ENCODE results near the gene SIX5.
A peak's percentile ranks its signal among the peaks of the same experiment; 100 is the strongest.
"Not testable (repeated sequence)": the region's sequence is repeated elsewhere in the genome, so short reads cannot be mapped to it uniquely, and the experiment has no call there.

SIX5 gene

GRCh38 chr19:45761714-45762113, 7.3 kb downstream of the SIX5 start:
- no peak for DNase-seq (ENCODE audit: low read depth in 1 of 2, low spot score in 1 of 2)

GRCh38 chr19:45758921-45759320, 10.1 kb downstream of the SIX5 start:
- no peak for DNase-seq (ENCODE audit: low read depth in 1 of 2, low spot score in 1 of 2)

- DNase-seq (ENCODE audit: low read depth in 1 of 2, low spot score in 1 of 2): no peak
These were observed 11.4 kb downstream of the SIX5 start for GRCh38 chr19:45757695-45758094.

GRCh38 chr19:45754323-45754722, 14.7 kb downstream of the SIX5 start:
- DNase-seq (ENCODE audit: low read depth in 1 of 2, low spot score in 1 of 2): no peak

DNA sequence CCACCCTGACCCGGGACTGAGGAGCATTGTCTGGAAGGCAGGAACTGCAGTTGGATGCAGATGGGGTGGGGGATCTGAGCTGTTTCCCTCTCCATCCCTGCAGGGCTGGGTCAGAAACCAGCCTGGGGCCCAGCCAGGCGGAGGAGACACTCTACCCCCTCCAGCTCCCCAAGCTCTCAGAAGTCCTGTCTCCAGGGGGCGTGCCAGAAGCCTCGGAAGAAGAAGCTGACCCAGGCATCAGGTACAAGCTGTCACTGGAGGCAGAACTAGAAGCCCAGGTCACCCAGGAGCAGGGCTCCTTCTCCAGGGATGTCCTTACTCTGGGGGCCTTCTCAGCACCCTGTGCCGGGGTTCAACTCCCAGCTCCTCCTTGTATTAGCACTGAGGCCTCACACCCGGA, 15.5 kb downstream of the SIX5 start:
- DNase-seq (ENCODE audit: low read depth in 1 of 2, low spot score in 1 of 2): no peak

- DNase-seq (ENCODE audit: low read depth in 1 of 2, low spot score in 1 of 2): no peak
These were observed 16.4 kb downstream of the SIX5 start for GRCh38 chr19:45752639-45753038.

- DNase-seq (ENCODE audit: low read depth in 1 of 2, low spot score in 1 of 2): not testable (repeated sequence)
These were observed 17.6 kb downstream of the SIX5 start for GRCh38 chr19:45751483-45751882.

DNA sequence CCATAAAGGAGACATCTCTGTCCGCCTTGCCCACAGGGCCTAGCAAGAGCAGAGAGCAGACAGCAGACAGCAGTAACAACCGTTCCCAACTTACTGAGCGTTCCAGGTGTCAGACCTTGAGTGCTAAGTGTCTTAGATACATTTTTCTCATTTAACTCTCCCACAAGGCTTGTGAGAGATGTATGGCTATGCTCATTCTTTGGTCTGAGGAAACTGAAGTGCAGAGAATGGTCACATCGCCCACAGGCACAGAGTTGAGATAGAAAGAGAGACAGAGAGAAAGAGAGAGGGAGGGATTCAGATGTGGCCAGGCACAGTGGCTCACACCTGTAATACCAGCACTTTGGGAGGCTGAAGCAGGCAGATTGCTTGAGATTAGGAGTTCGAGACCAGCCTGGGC, 21.5 kb downstream of the SIX5 start:
- DNase-seq (ENCODE audit: low read depth in 1 of 2, low spot score in 1 of 2): no peak

GRCh38 chr19:45746866-45747265, 22.2 kb downstream of the SIX5 start:
- DNase-seq (ENCODE audit: low read depth in 1 of 2, low spot score in 1 of 2): no peak

- no peak for DNase-seq (ENCODE audit: low read depth in 1 of 2, low spot score in 1 of 2)
These were observed 23.4 kb downstream of the SIX5 start for GRCh38 chr19:45745606-45746005.

- DNase-seq (ENCODE audit: low read depth in 1 of 2, low spot score in 1 of 2): no peak
These were observed 26.1 kb downstream of the SIX5 start for GRCh38 chr19:45742969-45743368.

- no peak for DNase-seq (ENCODE audit: low read depth in 1 of 2, low spot score in 1 of 2)
These were observed 29.3 kb downstream of the SIX5 start for GRCh38 chr19:45739498-45740439.

GRCh38 chr19:45733160-45733810, 35.8 kb downstream of the SIX5 start, which contains the start of gene MEIOSIN:
TSS of gene MEIOSIN (plus strand) at chr19:45733439. CDS start at chr19:45735377, 1,938 bp downstream.
- no peak for DNase-seq (ENCODE audit: low read depth in 1 of 2, low spot score in 1 of 2)

- peak; percentile 82 to 84 for DNase-seq (ENCODE audit: low read depth in 1 of 2, low spot score in 1 of 2)
These were observed 38.4 kb downstream of the SIX5 start, which contains the start of gene FBXO46 for GRCh38 chr19:45730368-45731288. TSS of gene FBXO46 (minus strand) at chr19:45730896. CDS start at chr19:45713495, 17,401 bp downstream.

DNA sequence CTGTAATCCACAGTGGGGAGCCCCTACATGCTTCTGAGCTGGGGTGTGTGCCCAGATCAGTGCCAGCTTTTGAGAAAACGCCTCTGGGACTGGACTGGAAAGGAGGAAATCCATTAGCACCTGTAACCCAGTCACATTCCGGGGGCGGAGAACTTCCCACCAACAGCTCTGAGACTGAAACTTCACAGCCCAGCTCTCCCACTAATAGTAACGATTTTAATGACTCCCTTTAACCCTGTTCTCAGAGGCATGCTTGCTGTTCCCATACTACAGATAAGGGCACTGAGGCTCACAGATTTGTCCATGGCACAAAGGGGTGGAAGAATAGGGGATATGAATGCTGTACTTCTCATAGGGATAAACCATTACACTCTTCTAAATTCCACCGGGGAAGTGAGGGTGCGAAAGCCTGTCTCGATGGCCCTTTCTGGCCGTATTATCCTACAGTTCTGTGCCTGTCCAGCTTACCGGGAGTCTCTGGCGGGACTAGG, 39.2 kb downstream of the SIX5 start:
- no peak for DNase-seq (ENCODE audit: low read depth in 1 of 2, low spot score in 1 of 2)

GRCh38 chr19:45728683-45729082, 40.4 kb downstream of the SIX5 start:
- DNase-seq (ENCODE audit: low read depth in 1 of 2, low spot score in 1 of 2): not testable (repeated sequence)

DNA sequence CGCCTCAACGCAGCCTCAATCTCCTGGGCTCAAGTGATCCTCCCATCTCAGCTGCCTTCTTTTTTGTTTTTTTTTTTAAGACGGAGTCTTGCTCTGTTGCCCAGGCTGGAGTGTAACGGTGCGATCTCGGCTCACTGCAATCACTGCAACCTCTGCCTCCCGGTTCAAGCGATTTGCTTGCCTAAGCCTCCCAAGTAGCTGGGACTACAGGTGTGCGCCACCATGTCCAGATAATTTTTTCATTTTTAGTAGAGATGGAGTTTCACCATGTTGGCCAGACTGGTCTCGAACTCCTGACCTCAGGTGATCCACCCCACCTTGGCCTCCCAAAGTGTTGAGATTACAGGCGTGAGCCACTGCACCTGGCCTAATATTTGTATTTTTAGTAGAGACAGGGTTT, 49.0 kb downstream of the SIX5 start:
- DNase-seq (ENCODE audit: low read depth in 1 of 2, low spot score in 1 of 2): not testable (repeated sequence)

DNA sequence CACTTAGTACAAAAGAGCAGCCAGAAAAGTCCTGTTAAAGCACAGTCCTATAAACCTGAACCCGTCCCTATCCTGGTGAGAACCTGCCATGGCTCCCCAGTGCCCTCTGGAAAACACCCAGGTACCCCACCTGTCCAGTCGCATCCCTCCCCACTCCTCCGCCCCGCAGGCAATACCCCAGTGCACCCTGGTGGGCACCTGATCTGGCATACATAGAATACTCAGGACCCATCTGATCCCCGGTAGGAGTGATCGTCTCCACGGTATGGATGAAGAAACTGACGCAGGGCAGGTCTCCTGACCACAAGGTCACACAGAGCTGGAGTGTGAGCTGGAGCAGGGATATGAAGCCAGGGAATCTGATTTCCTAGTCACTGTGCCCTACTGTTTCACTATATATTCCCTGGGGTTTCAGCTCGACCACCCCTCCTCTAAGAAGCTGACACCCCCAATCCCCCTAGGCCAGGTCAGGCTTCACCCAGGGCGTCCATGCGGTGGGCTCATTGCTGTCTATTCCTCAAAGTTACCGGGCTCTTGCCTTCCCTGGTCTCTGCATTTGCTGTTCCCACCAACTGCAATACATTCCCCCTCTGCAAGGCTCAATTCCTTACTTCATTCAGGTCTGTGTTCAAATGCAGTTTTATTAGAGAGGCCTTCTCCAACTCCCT, 50.9 kb downstream of the SIX5 start:
- DNase-seq (ENCODE audit: low read depth in 1 of 2, low spot score in 1 of 2): no peak

DNA sequence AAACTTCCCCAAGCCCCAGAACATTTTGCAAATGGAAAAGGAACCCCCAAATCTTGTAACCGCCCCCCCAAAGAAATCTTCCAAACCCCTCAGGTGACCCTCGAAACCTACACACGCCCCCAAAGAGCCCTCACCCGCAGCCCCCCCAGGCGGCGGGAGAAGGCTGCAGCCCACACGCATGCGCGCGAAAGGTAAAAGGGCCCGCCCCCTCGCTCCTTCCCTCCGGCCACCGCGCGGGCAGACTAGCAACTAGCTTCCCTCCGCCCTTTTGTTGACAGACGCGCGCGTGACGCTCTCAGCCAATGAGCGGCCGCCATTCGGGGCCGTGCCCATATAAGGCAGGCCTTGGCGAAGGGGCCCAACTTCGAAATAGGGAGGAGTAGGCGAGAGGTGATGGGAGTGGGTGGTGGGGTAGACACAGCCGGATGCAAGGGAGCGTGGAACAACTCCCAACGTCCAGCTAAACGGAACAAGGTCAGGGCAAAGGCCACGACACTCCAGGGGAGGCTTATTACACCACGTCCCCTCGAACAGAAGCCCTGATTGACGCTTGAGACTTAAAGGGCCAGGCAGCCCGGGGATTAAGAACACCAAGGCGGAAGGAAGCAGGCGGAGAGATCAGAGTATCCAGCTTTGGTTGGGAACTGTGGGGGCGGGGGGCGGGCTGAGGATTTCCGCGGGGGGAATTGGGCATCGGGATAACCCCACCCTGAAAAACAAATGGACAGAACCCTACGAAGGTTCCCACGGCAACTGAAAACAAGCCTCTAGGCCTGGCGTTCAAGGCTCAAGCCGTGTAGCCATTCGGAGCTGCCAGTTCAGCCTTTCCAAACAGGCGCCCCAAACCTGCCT, 51.7 kb downstream of the SIX5 start:
- DNase-seq (ENCODE audit: low read depth in 1 of 2, low spot score in 1 of 2): peak; percentile 92 to 95

All from stimulated activated CD4-positive, alpha-beta T cell treated with anti-CD3 and anti-CD28 coated beads, Interleukin-15, amount 100 ng/mL, for 1 hour (primary cell).